IMR-90 (cell line): ENCODE results near the gene NTN4. TPM values are rescaled to one million over a fixed set of nuclear protein-coding genes. Genes with fewer than 3 reads are reported as not detected.
A peak's percentile ranks its signal among the peaks of the same experiment; 100 is the strongest.

Experiments used
- ATAC-seq: fragments of 200-7000 bp; cut with Tn5 transposase; 2 replicates; pipeline ENCODE4 v1.9.1; 2020; ENCODE audit warnings: low read depth, mild to moderate bottlenecking, moderate library complexity
- BruUV-seq: library from RNA; stranded (reverse); fragments of 400-500 nt; replicated peaks from 2 replicates; lab custom pipeline; 2021; lab: Mats Ljungman, UMichigan
- CTCF ChIA-PET: fragments of 300-600 bp; formaldehyde crosslinking; extraction: SDS; loops from one replicate; lab custom pipeline; 2021; ENCODE audit warnings: antibody characterized with exemption; lab: Yijun Ruan, JAX
- POLR2A ChIA-PET: fragments of 300-600 bp; sonication (Branson Sonifier 250); formaldehyde crosslinking; loops from one replicate; lab custom pipeline; 2022; ENCODE audit warnings: antibody characterized with exemption; ENCODE audit not compliant: unreplicated experiment; lab: Charles Lee
- DNase-seq: peaks from one replicate; pipeline ENCODE4 v3.0.0; 2013
- H2AFZ ChIP-seq: replicated peaks from 2 replicates; pipeline ENCODE3; 2013; ENCODE audit warnings: low read length, mild to moderate bottlenecking; ENCODE audit not compliant: poor library complexity
- H2AK5ac ChIP-seq: 2 replicates; pipeline ENCODE4 v1.6.1; 2013; ENCODE audit warnings: low read depth, low read length, inconsistent platforms
- H2AK9ac ChIP-seq: replicated peaks from 2 replicates; pipeline ENCODE3; 2013; ENCODE audit warnings: mild to moderate bottlenecking, low read depth, low read length, moderate library complexity; ENCODE audit not compliant: poor library complexity
- H2BK120ac ChIP-seq: 2 replicates; pipeline ENCODE4 v1.6.1; 2013; ENCODE audit warnings: low read depth, low read length, inconsistent platforms
- H2BK15ac ChIP-seq: 3 replicates; pipeline ENCODE4 v1.6.1; 2013; ENCODE audit warnings: low read depth, low read length, inconsistent platforms
- H2BK20ac ChIP-seq: 2 replicates; pipeline ENCODE4 v1.6.1; 2013; ENCODE audit warnings: low read depth, mild to moderate bottlenecking, inconsistent platforms, low read length, moderate library complexity
- H2BK5ac ChIP-seq: 2 replicates; pipeline ENCODE4 v1.6.1; 2013; ENCODE audit warnings: mild to moderate bottlenecking, low read depth, low read length, inconsistent platforms; ENCODE audit not compliant: poor library complexity, severe bottlenecking
- H3K14ac ChIP-seq: replicated peaks from 2 replicates; pipeline ENCODE4 v1.6.1; 2013; ENCODE audit warnings: low read depth, low read length, inconsistent platforms
- H3K18ac ChIP-seq: 2 replicates; pipeline ENCODE4 v1.6.1; 2013; ENCODE audit warnings: low read depth, low read length, control low read depth
- H3K23ac ChIP-seq: 2 replicates; pipeline ENCODE4 v1.6.1; 2013; ENCODE audit warnings: low read depth, low read length, inconsistent platforms
- H3K27ac ChIP-seq: 2 replicates; pipeline ENCODE4 v1.5.1; 2013; ENCODE audit warnings: mild to moderate bottlenecking, control low read depth, low read length; ENCODE audit not compliant: insufficient read depth
- H3K27me3 ChIP-seq: 2 replicates; pipeline ENCODE4 v1.6.1; 2013; ENCODE audit warnings: low read length; ENCODE audit not compliant: control insufficient read depth, insufficient read depth
- H3K36me3 ChIP-seq: 2 replicates; pipeline ENCODE4 v1.6.1; 2013; ENCODE audit warnings: low read length, mixed read lengths; ENCODE audit not compliant: control insufficient read depth, insufficient read depth
- H3K4ac ChIP-seq: 2 replicates; pipeline ENCODE4 v1.6.1; 2013; ENCODE audit warnings: low read depth, low read length, inconsistent platforms
- H3K4me1 ChIP-seq: 2 replicates; pipeline ENCODE4 v1.6.1; 2013; ENCODE audit warnings: low read length, mixed read lengths; ENCODE audit not compliant: control insufficient read depth, insufficient read depth
- H3K4me2 ChIP-seq: 2 replicates; pipeline ENCODE4 v1.6.1; 2013; ENCODE audit warnings: low read depth, mild to moderate bottlenecking, control low read depth, low read length, moderate library complexity
- H3K4me3 ChIP-seq: 2 replicates; pipeline ENCODE4 v1.5.1; 2013; ENCODE audit warnings: low read depth, mild to moderate bottlenecking, control low read depth, low read length, moderate library complexity; ENCODE audit not compliant: insufficient read depth
- H3K56ac ChIP-seq: 2 replicates; pipeline ENCODE4 v1.6.1; 2013; ENCODE audit warnings: low read length, inconsistent platforms; ENCODE audit not compliant: insufficient read depth; ENCODE audit errors: extremely low read depth
- H3K79me1 ChIP-seq, 2 experiments: 2 replicates each; pipeline ENCODE4 v1.6.1; 2013; ENCODE audit warnings: low read length in 2 of 2, inconsistent platforms in 1 of 2, low read depth in 1 of 2
- H3K9ac ChIP-seq: 2 replicates; pipeline ENCODE4 v1.6.1; 2013; ENCODE audit warnings: low read depth, low read length, control low read depth
- H3K9me1 ChIP-seq: 2 replicates; pipeline ENCODE4 v1.6.1; 2013; ENCODE audit warnings: low read length, inconsistent platforms; ENCODE audit not compliant: insufficient read depth
- H3K9me3 ChIP-seq: 2 replicates; pipeline ENCODE4 v1.6.1; 2013; ENCODE audit warnings: low read length; ENCODE audit not compliant: control insufficient read depth, insufficient read depth
- H4K20me1 ChIP-seq: 2 replicates; pipeline ENCODE4 v1.6.1; 2013; ENCODE audit warnings: low read length, inconsistent platforms; ENCODE audit not compliant: insufficient read depth
- H4K5ac ChIP-seq: 2 replicates; pipeline ENCODE4 v1.6.1; 2013; ENCODE audit warnings: mild to moderate bottlenecking, low read depth, low read length, control low read depth
- H4K8ac ChIP-seq, 2 experiments: 2 replicates each; pipeline ENCODE4 v1.6.1; 2013; ENCODE audit warnings: low read depth in 2 of 2, low read length in 2 of 2, control low read depth in 1 of 2, inconsistent platforms in 1 of 2
- H4K91ac ChIP-seq: 2 replicates; pipeline ENCODE4 v1.6.1; 2013; ENCODE audit warnings: low read depth, low read length, inconsistent platforms; ENCODE audit not compliant: insufficient read depth
- BHLHE40 ChIP-seq: fragments of 150-350 bp; IDR thresholded peaks from 2 replicates; pipeline ENCODE4 v1.6.1; 2016; ENCODE audit warnings: mild to moderate bottlenecking, low read depth, low read length
- CEBPB ChIP-seq: IDR thresholded peaks from 2 replicates; pipeline ENCODE4 v1.6.1; 2012; ENCODE audit warnings: low read depth, low read length, improper control_type of control experiment
- FOS ChIP-seq: fragments of 150-350 bp; IDR thresholded peaks from 2 replicates; pipeline ENCODE4 v1.6.1; 2016; ENCODE audit warnings: low read depth, low read length
- MAFK ChIP-seq: IDR thresholded peaks from 2 replicates; pipeline ENCODE4 v1.6.1; 2012; ENCODE audit warnings: low read depth, low read length, improper control_type of control experiment
- MXI1 ChIP-seq: IDR thresholded peaks from 2 replicates; pipeline ENCODE4 v1.6.1; 2012; ENCODE audit warnings: low read depth, mild to moderate bottlenecking, low read length, moderate library complexity, borderline replicate concordance
- NFE2L2 ChIP-seq: fragments of 150-350 bp; IDR thresholded peaks from 2 replicates; pipeline ENCODE4 v1.6.1; 2016; ENCODE audit warnings: low read depth, mild to moderate bottlenecking, low read length
- POLR2A ChIP-seq: IDR thresholded peaks from 2 replicates; pipeline ENCODE4 v1.6.1; 2012; ENCODE audit warnings: mild to moderate bottlenecking, low read depth, low read length
- RAD21 ChIP-seq: IDR thresholded peaks from 2 replicates; pipeline ENCODE4 v1.6.1; 2012; ENCODE audit warnings: low read length, improper control_type of control experiment
- RFX5 ChIP-seq: IDR thresholded peaks from 2 replicates; pipeline ENCODE4 v1.8.0; 2012; ENCODE audit warnings: low read depth, mild to moderate bottlenecking, low read length, moderate library complexity
- SMC3 ChIP-seq: fragments of 150-350 bp; IDR thresholded peaks from 2 replicates; pipeline ENCODE4 v1.6.1; 2016; ENCODE audit warnings: low read depth, mild to moderate bottlenecking, antibody characterized with exemption, low read length, moderate library complexity
- WGBS, 2 experiments: methylation state at CpG; one replicate each; pipeline versions ENCODE4 v1.1.5 to v1.1.7; 2013; ENCODE audit warnings: missing lambda C conversion rate in 2 of 2; ENCODE audit not compliant: insufficient read length in 1 of 2; ENCODE audit errors: extremely low coverage in 2 of 2; 5-methylcytosine and 5-hydroxymethylcytosine counted together
- dilution Hi-C: fragments of 300-500 bp; cut with HindIII; formaldehyde crosslinking; loops from one replicate; pipeline ENCODE4 v1.14.3; 2018; ENCODE audit warnings: low sequenced_read_pairs; ENCODE audit not compliant: unreplicated experiment
- in situ Hi-C: fragments of 300-500 bp; cut with MboI; formaldehyde crosslinking; loops from 3 replicates; pipeline ENCODE4 v1.14.3; 2019; ENCODE audit warnings: low sequenced_read_pairs, inconsistent platforms, mixed read lengths
- intact Hi-C: fragments of 100-400 bp; cut with micrococcal nuclease; formaldehyde crosslinking; loops from 2 replicates; pipeline ENCODE4 v1.10.0; 2022
- polyA plus RNA-seq, 3 experiments: library from polyadenylated mRNA; depleted of rRNA; stranded (reverse); fragments of >200 nt; gene quantifications; 2 replicates each; pipeline ENCODE4 v1.2.3, GENCODE V29; 2012; ENCODE audit warnings: low replicate concordance in 1 of 3
- total RNA-seq: library from RNA; depleted of rRNA; stranded (reverse); fragments of >200 nt; gene quantifications from 2 replicates; pipeline ENCODE4 v1.2.3, GENCODE V29; 2012
- TF ChIP-seq, protein P1 (sequence below): conservative IDR thresholded peaks from 2 replicates; pipeline ENCODE4 v1.5.1; 2012; ENCODE audit warnings: mild to moderate bottlenecking, low read depth, low read length, improper control_type of control experiment
- TF ChIP-seq, protein P2 (sequence below): fragments of 150-350 bp; IDR thresholded peaks from 2 replicates; pipeline ENCODE4 v1.6.1; 2017; ENCODE audit warnings: mild to moderate bottlenecking, antibody characterized with exemption, low read length, low read depth

The NTN4 gene
- total and polyA plus RNA-seq, 2 of the 4 experiments (the other 2 are of a cell fraction): 54.6 to 56.6 TPM

DNA sequence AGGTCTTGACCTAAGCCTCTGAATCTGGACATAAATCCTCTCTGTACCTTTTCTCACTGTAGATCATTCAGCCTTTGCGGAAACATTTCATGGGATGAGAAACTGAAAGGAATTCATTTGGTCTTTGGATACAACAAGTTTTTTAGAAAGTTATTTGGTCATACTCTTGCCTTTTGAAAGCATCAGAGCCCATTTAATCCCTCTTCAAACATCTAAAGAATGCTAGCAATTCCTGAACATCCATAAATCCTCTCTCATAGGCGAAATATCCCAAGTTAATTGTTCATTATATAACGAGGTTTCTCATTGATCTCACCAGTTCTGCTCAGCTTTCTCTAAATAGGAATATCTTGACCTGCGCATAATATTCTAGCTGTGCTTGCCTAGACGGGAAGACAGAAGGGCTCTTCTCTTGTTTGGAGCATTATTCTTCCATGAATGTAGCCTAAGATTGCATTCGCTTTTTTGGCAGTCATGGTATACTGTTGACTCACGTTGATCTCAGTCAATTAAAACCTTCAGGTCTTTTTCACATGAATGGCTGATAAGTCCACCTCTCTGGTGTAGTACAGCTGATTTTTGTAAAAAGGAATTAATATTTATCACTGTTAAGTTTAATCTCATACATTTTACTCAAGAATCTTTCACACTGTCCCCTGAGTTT lies 24.1 kb downstream of the NTN4 start:
- H2AK9ac ChIP-seq: no peak overlapping the region
- ChIA-PET POLR2A (no interaction called here), CTCF (no interaction called here)
- no peaks in the 10 kb centered on the region for H3K27me3 ChIP-seq
- peaks cover 11% of the 10 kb centered on the region for H3K4me1 ChIP-seq
- H3K9me3 ChIP-seq: no peaks in the 10 kb centered on the region
- H2AK5ac ChIP-seq: no peak overlapping the region
- no peak overlapping the region for H3K4ac ChIP-seq
- ATAC-seq (no peak; the same call in 1 of the 2 replicates), DNase-seq (peak; percentile 41)
- H3K9ac ChIP-seq: no peak overlapping the region
- no peak overlapping the region for H3K4me2 ChIP-seq
- H3K4me3 ChIP-seq: no peak overlapping the region
- no peak overlapping the region for H3K56ac ChIP-seq
- H3K18ac ChIP-seq: no peak overlapping the region
- H2BK20ac ChIP-seq: no peak overlapping the region
- 92% methylated on average over 2 of the region's 7 CpGs; no CpG with 5 or more reads in 1 of the 2 experiments for WGBS, 2 experiments
- H2BK15ac ChIP-seq: no peak overlapping the region
- BruUV-seq: no TSS peak
- H2BK120ac ChIP-seq: no peak overlapping the region
- TF ChIP-seq NFE2L2 (no peak), RAD21 (no peak), FOS (no peak), CEBPB (no peak), POLR2A (no peak), MAFK (no peak), MXI1 (no peak), RFX5 (no peak), BHLHE40 (no peak), SMC3 (no peak)
- TF ChIP-seq, protein P1, sequence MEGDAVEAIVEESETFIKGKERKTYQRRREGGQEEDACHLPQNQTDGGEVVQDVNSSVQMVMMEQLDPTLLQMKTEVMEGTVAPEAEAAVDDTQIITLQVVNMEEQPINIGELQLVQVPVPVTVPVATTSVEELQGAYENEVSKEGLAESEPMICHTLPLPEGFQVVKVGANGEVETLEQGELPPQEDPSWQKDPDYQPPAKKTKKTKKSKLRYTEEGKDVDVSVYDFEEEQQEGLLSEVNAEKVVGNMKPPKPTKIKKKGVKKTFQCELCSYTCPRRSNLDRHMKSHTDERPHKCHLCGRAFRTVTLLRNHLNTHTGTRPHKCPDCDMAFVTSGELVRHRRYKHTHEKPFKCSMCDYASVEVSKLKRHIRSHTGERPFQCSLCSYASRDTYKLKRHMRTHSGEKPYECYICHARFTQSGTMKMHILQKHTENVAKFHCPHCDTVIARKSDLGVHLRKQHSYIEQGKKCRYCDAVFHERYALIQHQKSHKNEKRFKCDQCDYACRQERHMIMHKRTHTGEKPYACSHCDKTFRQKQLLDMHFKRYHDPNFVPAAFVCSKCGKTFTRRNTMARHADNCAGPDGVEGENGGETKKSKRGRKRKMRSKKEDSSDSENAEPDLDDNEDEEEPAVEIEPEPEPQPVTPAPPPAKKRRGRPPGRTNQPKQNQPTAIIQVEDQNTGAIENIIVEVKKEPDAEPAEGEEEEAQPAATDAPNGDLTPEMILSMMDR: no peak
- TF ChIP-seq, protein P2, sequence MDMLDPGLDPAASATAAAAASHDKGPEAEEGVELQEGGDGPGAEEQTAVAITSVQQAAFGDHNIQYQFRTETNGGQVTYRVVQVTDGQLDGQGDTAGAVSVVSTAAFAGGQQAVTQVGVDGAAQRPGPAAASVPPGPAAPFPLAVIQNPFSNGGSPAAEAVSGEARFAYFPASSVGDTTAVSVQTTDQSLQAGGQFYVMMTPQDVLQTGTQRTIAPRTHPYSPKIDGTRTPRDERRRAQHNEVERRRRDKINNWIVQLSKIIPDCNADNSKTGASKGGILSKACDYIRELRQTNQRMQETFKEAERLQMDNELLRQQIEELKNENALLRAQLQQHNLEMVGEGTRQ: no peak
- no peak overlapping the region for H2AFZ ChIP-seq
- H2BK5ac ChIP-seq: no peak overlapping the region
- H4K20me1 ChIP-seq: peaks cover 11% of the 10 kb centered on the region; the same call in 1 of the 2 replicates
- 0 out of 4 replicates have a peak overlapping the region, but pooled peaks of 1 of the 2 experiments have one; percentile 21 for H4K8ac ChIP-seq
- peaks cover 4% of the 10 kb centered on the region for H3K36me3 ChIP-seq
- H3K9me1 ChIP-seq: peaks cover 10% of the 10 kb centered on the region
- in situ Hi-C loops: no loop called here
- intact Hi-C loops: no loop called here
- H4K91ac ChIP-seq: no peak overlapping the region
- H3K27ac ChIP-seq: no peak overlapping the region
- H3K14ac ChIP-seq: no peak overlapping the region
- no peak overlapping the region for H4K5ac ChIP-seq
- H3K79me1 ChIP-seq: peaks cover 5 to 42% of the 10 kb centered on the region in 2 experiments; a peak in 3 of 4 replicates
- dilution Hi-C loops: no loop called here
- H3K23ac ChIP-seq: no peak overlapping the region
